GM13977 (cell line): ENCODE data around the gene RANBP17.

Source experiments
- DNase-seq: peaks from one replicate; pipeline ENCODE4 v3.0.0; 2012; ENCODE audit warnings: low spot score
- CTCF ChIP-seq: IDR thresholded peaks from 2 replicates; pipeline ENCODE4 v1.5.1; 2012; ENCODE audit warnings: mild to moderate bottlenecking, control low read depth; ENCODE audit not compliant: insufficient read depth; ENCODE audit errors: extremely low read depth, missing control alignments
- in situ Hi-C: fragments of 300-500 bp; cut with MboI; formaldehyde crosslinking; loops from one replicate; pipeline ENCODE4 v1.12.0; 2022; ENCODE audit warnings: low sequenced_read_pairs, low pct_unique_long_range_greater_than_20kb, mixed read lengths, inconsistent platforms; ENCODE audit not compliant: unreplicated experiment

RANBP17 gene

GRCh38 chr5:171309276-171310211, 447.7 kb downstream of the RANBP17 start:
- peak; percentile 49 for DNase-seq
- in situ Hi-C loops: loop anchor here (25.0 kb wide), 1 partner anchor 1928 kb away; the partner anchor contains the start of gene NKX2-5

GRCh38 chr5:171310212-171310818, 448.5 kb downstream of the RANBP17 start:
- no peak for DNase-seq
- TF ChIP-seq CTCF: peak; percentile 34
- in situ Hi-C loops: loop anchor here (25.0 kb wide), 1 partner anchor 1927 kb away; the partner anchor contains the start of gene NKX2-5

More at GRCh38 chr5:171309276-171310211, 447.7 kb downstream of the RANBP17 start:
- TF ChIP-seq CTCF: no peak

GRCh38 chr5:171310819-171311321, 449.1 kb downstream of the RANBP17 start:
- in situ Hi-C loops: loop anchor here (25.0 kb wide), 1 partner anchor 1926 kb away; the partner anchor contains the start of gene NKX2-5
- no peak for DNase-seq
- no peak for TF ChIP-seq CTCF

- DNase-seq: peak; percentile 69
- TF ChIP-seq CTCF: no peak
- in situ Hi-C loops: loop anchor here (25.0 kb wide), 1 partner anchor 1926 kb away; the partner anchor contains the start of gene NKX2-5
Observed at GRCh38 chr5:171311322-171312077, 449.7 kb downstream of the RANBP17 start.

GRCh38 chr5:171312129-171312974, 450.5 kb downstream of the RANBP17 start:
- in situ Hi-C loops: loop anchor here (25.0 kb wide), 1 partner anchor 1925 kb away; the partner anchor contains the start of gene NKX2-5
- TF ChIP-seq CTCF: no peak

More at GRCh38 chr5:171312129-171312974, 450.5 kb downstream of the RANBP17 start:
- DNase-seq: no peak
